GM21360 (cell line): Measurements from ENCODE around the gene CDKN1C.
A peak's percentile ranks its signal among the peaks of the same experiment; 100 is the strongest.

ENCODE experiments used
- ATAC-seq: cut with Tn5 transposase; IDR thresholded peaks from one replicate; pipeline ENCODE4 v1.9.1; 2021; ENCODE audit warnings: mild to moderate bottlenecking, moderate library complexity; ENCODE audit not compliant: unreplicated experiment

CDKN1C gene

GRCh38 chr11:2885678-2886081 is at the start of gene CDKN1C:
CDKN1C (minus strand) TSS chr11:2885775; CDS start chr11:2885456, 319 bp downstream.
- peak; percentile 66 for ATAC-seq

GRCh38 chr11:2934611-2935239 is 49.1 kb upstream of the CDKN1C start:
- no peak for ATAC-seq

- no peak for ATAC-seq
Measured at GRCh38 chr11:2934021-2934550, 48.5 kb upstream of the CDKN1C start.

GRCh38 chr11:2933375-2934020 is 47.9 kb upstream of the CDKN1C start:
- ATAC-seq = no peak

- ATAC-seq = no peak
Measured at GRCh38 chr11:2932850-2933251, 47.3 kb upstream of the CDKN1C start.

GRCh38 chr11:2931771-2932738 is 46.5 kb upstream of the CDKN1C start:
- no peak for ATAC-seq

GRCh38 chr11:2931420-2931746 is 45.8 kb upstream of the CDKN1C start:
- no peak for ATAC-seq

- no peak for ATAC-seq
Measured at GRCh38 chr11:2930704-2931419, 45.3 kb upstream of the CDKN1C start.

GRCh38 chr11:2929950-2930703 is 44.6 kb upstream of the CDKN1C start:
- no peak for ATAC-seq

GRCh38 chr11:2929531-2929949 is 44.0 kb upstream of the CDKN1C start:
- ATAC-seq = no peak

GRCh38 chr11:2928605-2929530 is 43.3 kb upstream of the CDKN1C start, which contains the start of gene PHLDA2:
PHLDA2 (minus strand) TSS chr11:2929420; CDS start chr11:2929364, 56 bp downstream.
- no peak for ATAC-seq

GRCh38 chr11:2927851-2928604 is 42.5 kb upstream of the CDKN1C start:
- no peak for ATAC-seq

- ATAC-seq = no peak
Measured at GRCh38 chr11:2927121-2927800, 41.7 kb upstream of the CDKN1C start.

GRCh38 chr11:2926611-2927051 is 41.1 kb upstream of the CDKN1C start:
- ATAC-seq = no peak

GRCh38 chr11:2924821-2925675 is 39.5 kb upstream of the CDKN1C start:
- ATAC-seq = no peak

- ATAC-seq = no peak
Measured at GRCh38 chr11:2924381-2924780, 38.8 kb upstream of the CDKN1C start.
